SK-N-SH (cell line): ENCODE data around the gene SFXN5.
A peak's percentile ranks its signal among the peaks of the same experiment; 100 is the strongest.

Experiments
- EP300 ChIP-seq, 2 experiments: IDR thresholded peaks; 2 replicates each; pipeline versions ENCODE4 v1.4.0 to v1.6.1; 2012; ENCODE audit warnings: borderline replicate concordance in 1 of 2, low read depth in 1 of 2, low read length in 1 of 2
- JUND ChIP-seq: IDR thresholded peaks from 2 replicates; pipeline ENCODE4 v1.4.0; 2012
- MAX ChIP-seq: IDR thresholded peaks from 2 replicates; pipeline ENCODE4 v1.4.0; 2012; ENCODE audit warnings: low read depth
- POLR2AphosphoS5 ChIP-seq: IDR thresholded peaks from 2 replicates; pipeline ENCODE4 v1.6.1; 2012; ENCODE audit warnings: low read depth, low read length
- RAD21 ChIP-seq: IDR thresholded peaks from 2 replicates; pipeline ENCODE4 v1.6.1; 2012; ENCODE audit warnings: mild to moderate bottlenecking, low read length

GRCh38 chr2:73089270-73090030 is 17.9 kb upstream of the SFXN5 start:
- no peak for TF ChIP-seq RAD21
- TF ChIP-seq MAX: no peak; the same call in 1 of the 2 replicates
- TF ChIP-seq EP300 (IDR thresholded peaks at IDR 0.05; ENCODE audit: borderline replicate concordance in 1 of 2, low read depth in 1 of 2, low read length in 1 of 2): no peak
- peak; percentile 31; the same call in 1 of the 2 replicates for TF ChIP-seq POLR2AphosphoS5
- peak; percentile 87; the same call in 1 of the 2 replicates for TF ChIP-seq JUND
